HCT116 (cell line): ENCODE results near the gene TMEFF2. TPM values are rescaled to one million over a fixed set of nuclear protein-coding genes. Genes with fewer than 3 reads are reported as not detected.

Experiments
- ATAC-seq: fragments of 200-7000 bp; cut with Tn5 transposase; 2 replicates; pipeline ENCODE4 v1.9.1; 2020; ENCODE audit warnings: mild to moderate bottlenecking, moderate library complexity
- BruUV-seq: library from RNA; stranded (reverse); fragments of 400-500 nt; replicated peaks from 2 replicates; lab custom pipeline; 2021; lab: Mats Ljungman, UMichigan
- CTCF ChIA-PET: fragments of 300-600 bp; sonication (Branson Sonifier 250); formaldehyde crosslinking; loops from one replicate; lab custom pipeline; 2021; ENCODE audit warnings: antibody characterized with exemption; lab: Charles Lee
- POLR2A ChIA-PET: fragments of 300-600, 350-600 bp; sonication (Branson Sonifier 250); formaldehyde crosslinking; loops from one replicate; lab custom pipeline; 2021; ENCODE audit warnings: antibody characterized with exemption; lab: Charles Lee
- RAD21 ChIA-PET, 2 experiments: fragments of 300-600 bp; sonication (Branson Sonifier 250); formaldehyde crosslinking; loops; one replicate each; lab custom pipeline; 2023; ENCODE audit warnings: low total read pairs in 2 of 2; ENCODE audit not compliant: uncharacterized antibody in 2 of 2, unreplicated experiment in 2 of 2, low non-redundant PET in 1 of 2; lab: Charles Lee
- DNase-seq: peaks from one replicate; pipeline ENCODE4 v3.0.0-alpha.2; 2010; ENCODE audit warnings: low read depth, low spot score
- H2AFZ ChIP-seq: fragments of 200-600 bp; shearing (Covaris generic), sonication (generic); 2 replicates; pipeline ENCODE4 v1.6.1; 2017; ENCODE audit warnings: low read depth, mixed run types, mixed read lengths, antibody characterized with exemption, low read length; ENCODE audit not compliant: poor library complexity, severe bottlenecking
- H3K27ac ChIP-seq: 2 replicates; pipeline ENCODE4 v1.5.1; 2012; ENCODE audit warnings: low read depth, low read length
- H3K27me3 ChIP-seq: fragments of 200-600 bp; sonication (generic); 2 replicates; pipeline ENCODE4 v1.6.1; 2016; ENCODE audit warnings: mixed run types, low read length, mixed read lengths; ENCODE audit not compliant: insufficient read depth
- H3K36me3 ChIP-seq, 2 experiments: fragments of 200-500 bp in 1 of 2; fragments of 200-600 bp in 1 of 2; sonication (Bioruptor generic) in 1 of 2; sonication (generic) in 1 of 2; 2 replicates each; pipeline versions ENCODE4 v1.5.1 to v1.6.1; 2014 to 2016; ENCODE audit warnings: low read length in 2 of 2, inconsistent platforms in 1 of 2, mixed read lengths in 1 of 2, mixed run types in 1 of 2; ENCODE audit not compliant: insufficient read depth in 2 of 2, control insufficient read depth in 1 of 2
- H3K4me1 ChIP-seq, 2 experiments: fragments of 200-600 bp in 1 of 2; sonication (generic) in 1 of 2; 2 replicates each; pipeline versions ENCODE4 v1.5.1 to v1.6.1; 2012 to 2017; ENCODE audit warnings: low read length in 2 of 2, inconsistent platforms in 1 of 2, mild to moderate bottlenecking in 1 of 2, mixed read lengths in 1 of 2, mixed run types in 1 of 2, moderate library complexity in 1 of 2; ENCODE audit not compliant: insufficient read depth in 2 of 2, control insufficient read depth in 1 of 2
- H3K4me2 ChIP-seq: fragments of 200-600 bp; sonication (generic); 2 replicates; pipeline ENCODE4 v1.6.1; 2017; ENCODE audit warnings: mixed run types, low read length, mixed read lengths
- H3K4me3 ChIP-seq, 2 experiments: fragments of 200-600 bp in 1 of 2; sonication (generic) in 1 of 2; replicated peaks in 1 of 2; 2 replicates each; pipeline ENCODE4 v1.5.1; 2011 to 2016; ENCODE audit warnings: low read length in 2 of 2, control low read depth in 1 of 2, low read depth in 1 of 2, mild to moderate bottlenecking in 1 of 2, mixed read lengths in 1 of 2, mixed run types in 1 of 2
- H3K79me2 ChIP-seq: fragments of 200-600 bp; sonication (generic); 2 replicates; pipeline ENCODE4 v1.6.1; 2017; ENCODE audit warnings: mild to moderate bottlenecking, mixed run types, low read length, moderate library complexity, mixed read lengths; ENCODE audit not compliant: insufficient read depth
- H3K9ac ChIP-seq: fragments of 200-600 bp; sonication (generic); 2 replicates; pipeline ENCODE4 v1.6.1; 2016; ENCODE audit warnings: low read length, mixed read lengths
- H3K9me2 ChIP-seq: fragments of 200-600 bp; sonication (generic), shearing (Covaris generic); 2 replicates; pipeline ENCODE4 v1.6.1; 2017; ENCODE audit warnings: mixed run types, mild to moderate bottlenecking, moderate library complexity; ENCODE audit not compliant: insufficient read depth
- H3K9me3 ChIP-seq, 2 experiments: fragments of 200-500 bp in 1 of 2; fragments of 200-600 bp in 1 of 2; sonication (Bioruptor generic) in 1 of 2; sonication (generic) in 1 of 2; 2 replicates each; pipeline ENCODE4 v1.6.1; 2014 to 2017; ENCODE audit warnings: low read length in 2 of 2, mixed read lengths in 2 of 2, inconsistent platforms in 1 of 2, low read depth in 1 of 2, mild to moderate bottlenecking in 1 of 2, mixed run types in 1 of 2, moderate library complexity in 1 of 2; ENCODE audit not compliant: control insufficient read depth in 1 of 2, insufficient read depth in 1 of 2
- H4K20me1 ChIP-seq: fragments of 200-600 bp; sonication (generic), shearing (Covaris generic); 2 replicates; pipeline ENCODE4 v1.6.1; 2017; ENCODE audit warnings: mixed run types, mild to moderate bottlenecking, moderate library complexity; ENCODE audit not compliant: insufficient read depth
- CBX3 ChIP-seq: IDR thresholded peaks from 2 replicates; pipeline ENCODE4 v1.6.1; 2012; ENCODE audit warnings: low read depth
- CEBPB ChIP-seq: IDR thresholded peaks from 2 replicates; pipeline ENCODE4 v1.6.1; 2012; ENCODE audit warnings: low read depth
- EGR1 ChIP-seq: IDR thresholded peaks from 2 replicates; pipeline ENCODE4 v1.6.1; 2012; ENCODE audit warnings: low read depth
- ELF1 ChIP-seq: IDR thresholded peaks from 2 replicates; pipeline ENCODE4 v1.6.1; 2012; ENCODE audit warnings: low read depth, borderline replicate concordance
- EZH2 ChIP-seq: fragments of 200-600 bp; sonication (generic); IDR thresholded peaks from 2 replicates; pipeline ENCODE4 v1.6.1; 2017; ENCODE audit warnings: antibody characterized with exemption, mixed run types
- FOSL1 ChIP-seq: IDR thresholded peaks from 2 replicates; pipeline ENCODE4 v1.6.1; 2012; ENCODE audit warnings: low read depth
- JUND ChIP-seq: IDR thresholded peaks from 2 replicates; pipeline ENCODE4 v1.6.1; 2012
- SIN3A ChIP-seq: IDR thresholded peaks from 2 replicates; pipeline ENCODE4 v1.6.1; 2012; ENCODE audit warnings: low read depth
- SRF ChIP-seq: IDR thresholded peaks from 2 replicates; pipeline ENCODE4 v1.6.1; 2012; ENCODE audit warnings: low read depth
- TCF7L2 ChIP-seq: IDR thresholded peaks from 2 replicates; pipeline ENCODE4 v1.7.0; 2011; ENCODE audit warnings: borderline replicate concordance, inconsistent platforms; ENCODE audit not compliant: insufficient read depth, insufficient read length; ENCODE audit errors: extremely low read depth
- ZFX ChIP-seq: fragments of 450-650 bp; IDR thresholded peaks from 2 replicates; pipeline ENCODE4 v1.6.1; 2017
- intact Hi-C: fragments of 100-400 bp; cut with micrococcal nuclease; formaldehyde crosslinking; loops from 2 replicates; pipeline ENCODE4 v1.10.0; 2022
- total RNA-seq: library from RNA; stranded (reverse); gene quantifications from one replicate; pipeline ENCODE4 v1.2.1, GENCODE V29; 2021; ENCODE audit not compliant: unreplicated experiment

TMEFF2 gene
- total RNA-seq, 1 experiment from 2014 or later: not detected

- intact Hi-C loops: no loop called here
- Histone ChIP-seq H2AFZ (no peak overlapping the region), H3K27me3 (no peaks in the 10 kb centered on the region), H3K36me3 (no peaks in the 10 kb centered on the region), H3K4me2 (no peak overlapping the region), H3K9me3 (no peaks in the 10 kb centered on the region), H3K4me1 (peaks cover 0 to 6% of the 10 kb centered on the region in 2 experiments; a peak in 2 of 4 replicates), H3K9ac (no peak overlapping the region), H3K27ac (no peak overlapping the region), H3K79me2 (no peaks in the 10 kb centered on the region), H3K4me3 (no peak overlapping the region), H4K20me1 (no peaks in the 10 kb centered on the region), H3K9me2 (no peaks in the 10 kb centered on the region)
- TF ChIP-seq EZH2 (no peak), ZFX (no peak), SIN3A (no peak), CEBPB (no peak), ELF1 (no peak), TCF7L2 (no peak), SRF (no peak), EGR1 (no peak), CBX3 (no peak)
- POLR2A ChIA-PET: no interaction called here
- no TSS peak for BruUV-seq
- DNase-seq: no peak
- CTCF ChIA-PET: no interaction called here
- no peak for ATAC-seq
- RAD21 ChIA-PET: no interaction called here
Measured at GRCh38 chr2:191945623-191946022, 249.1 kb downstream of the TMEFF2 start.

GRCh38 chr2:191942739-191943103 lies 252.0 kb downstream of the TMEFF2 start:
- Histone ChIP-seq H2AFZ (no peak overlapping the region), H4K20me1 (no peaks in the 10 kb centered on the region), H3K4me1 (no peaks in the 10 kb centered on the region), H3K9me2 (no peaks in the 10 kb centered on the region), H3K4me3 (no peak overlapping the region), H3K27me3 (no peaks in the 10 kb centered on the region), H3K9me3 (no peaks in the 10 kb centered on the region), H3K4me2 (no peak overlapping the region), H3K9ac (no peak overlapping the region), H3K27ac (no peak overlapping the region), H3K36me3 (no peaks in the 10 kb centered on the region), H3K79me2 (no peaks in the 10 kb centered on the region)
- POLR2A ChIA-PET: no interaction called here
- CTCF ChIA-PET: no interaction called here
- RAD21 ChIA-PET: no interaction called here
- BruUV-seq: no TSS peak
- no peak for ATAC-seq
- TF ChIP-seq EGR1 (no peak), FOSL1 (no peak), JUND (no peak)
- DNase-seq: no peak
- intact Hi-C loops: no loop called here
